ENCODE measurements around the gene MEP1A.
"Not testable (repeated sequence)": the region's sequence is repeated elsewhere in the genome, so short reads cannot be mapped to it uniquely, and the experiment has no call there.

Gene MEP1A

GRCh38 chr6:46838033-46838432 lies 44.8 kb downstream of the MEP1A start:
- no peak for DNase-seq

GRCh38 chr6:46842252-46842846 lies 49.2 kb downstream of the MEP1A start:
- DNase-seq, result not testable (repeated sequence)

- DNase-seq, result no peak
Measured at GRCh38 chr6:46845126-46845525, 51.9 kb downstream of the MEP1A start.

GRCh38 chr6:46848684-46849360 lies 55.6 kb downstream of the MEP1A start:
- DNase-seq, result peak; percentile 56

GRCh38 chr6:46849361-46849690 lies 56.1 kb downstream of the MEP1A start:
- no peak for DNase-seq

- DNase-seq, result peak; percentile 1
Measured at GRCh38 chr6:46850792-46851191, 57.6 kb downstream of the MEP1A start.

- DNase-seq, result not testable (repeated sequence)
Measured at GRCh38 chr6:46851576-46851975, 58.4 kb downstream of the MEP1A start.

GRCh38 chr6:46855966-46856365 lies 62.8 kb downstream of the MEP1A start:
- not testable (repeated sequence) for DNase-seq

GRCh38 chr6:46862381-46862780 lies 69.2 kb downstream of the MEP1A start:
- no peak for DNase-seq

GRCh38 chr6:46863791-46864190 lies 70.6 kb downstream of the MEP1A start:
- DNase-seq, result no peak

- DNase-seq, result no peak
Measured at GRCh38 chr6:46865221-46865620, 72.0 kb downstream of the MEP1A start.

- no peak for DNase-seq
Measured at GRCh38 chr6:46867411-46867810, 74.2 kb downstream of the MEP1A start.

- no peak for DNase-seq
Measured at GRCh38 chr6:46876126-46876525, 82.9 kb downstream of the MEP1A start.

GRCh38 chr6:46879003-46879402 lies 85.8 kb downstream of the MEP1A start:
- DNase-seq, result no peak

- DNase-seq, result no peak
Measured at GRCh38 chr6:46882645-46883044, 89.5 kb downstream of the MEP1A start.

- DNase-seq, result no peak
Measured at GRCh38 chr6:46888031-46888430, 94.8 kb downstream of the MEP1A start.

- no peak for DNase-seq
Measured at GRCh38 chr6:46888578-46888977, 95.4 kb downstream of the MEP1A start.

Data from MV-4-11 (cell line).